HepG2 (cell line): ENCODE data around the gene IST1. TPM values are rescaled to one million over a fixed set of nuclear protein-coding genes. Genes with fewer than 3 reads are reported as not detected.

Source experiments
- CCDC6 ChIP-seq: sonication (generic); formaldehyde crosslinking; IDR thresholded peaks from 2 replicates; pipeline ENCODE4 v1.8.1; 2022; ENCODE audit warnings: mild to moderate bottlenecking, missing genetic modification reagents, moderate library complexity
- REL ChIP-seq: sonication (generic); formaldehyde crosslinking; conservative IDR thresholded peaks from 2 replicates; pipeline ENCODE4 v1.8.0; 2022; ENCODE audit warnings: mild to moderate bottlenecking, missing genetic modification reagents, moderate library complexity
- RORA ChIP-seq: sonication (generic); formaldehyde crosslinking; IDR thresholded peaks from 2 replicates; pipeline ENCODE4 v1.5.0; 2020; ENCODE audit warnings: mild to moderate bottlenecking, missing genetic modification reagents, moderate library complexity
- SIN3B ChIP-seq: fragments of 150-350 bp; IDR thresholded peaks from 2 replicates; pipeline ENCODE4 v1.6.1; 2014; ENCODE audit warnings: low read length
- SRY ChIP-seq: sonication (generic); formaldehyde crosslinking; IDR thresholded peaks from 2 replicates; pipeline ENCODE4 v1.8.0; 2022; ENCODE audit warnings: mild to moderate bottlenecking, missing genetic modification reagents
- TBP ChIP-seq: sonication (generic); formaldehyde crosslinking; IDR thresholded peaks from 2 replicates; pipeline ENCODE4 v1.5.0; 2020; ENCODE audit warnings: missing genetic modification reagents
- ZNF326 ChIP-seq: sonication (generic); formaldehyde crosslinking; IDR thresholded peaks from 2 replicates; pipeline ENCODE4 v1.4.0; 2020; ENCODE audit warnings: missing genetic modification reagents, borderline replicate concordance
- ZNF549 ChIP-seq: sonication (generic); formaldehyde crosslinking; IDR thresholded peaks from 2 replicates; pipeline ENCODE4 v1.5.0; 2020; ENCODE audit warnings: missing genetic modification reagents
- polyA plus RNA-seq, 8 experiments: library from polyadenylated mRNA; depleted of rRNA in 3 of 8; stranded (reverse) in 7 of 8; unstranded in 1 of 8; fragments of >200 nt; fragmentation: Illumina TruSeq in 4 of 8; extraction: Trizol in 4 of 8; gene quantifications; 2 replicates each; pipeline versions ENCODE4 v1.2.1 to v1.2.3, GENCODE V29; 2011 to 2016; ENCODE audit warnings: low read depth in 4 of 8, missing spikeins in 1 of 8, mixed read lengths in 1 of 8; ENCODE audit not compliant: insufficient read depth in 1 of 8
- total RNA-seq, 5 experiments: library from RNA; depleted of rRNA; stranded (reverse); fragments of >200 nt; fragmentation: Illumina TruSeq; extraction: Trizol; gene quantifications; 2 replicates each; pipeline ENCODE4 v1.2.3, GENCODE V29; 2016; ENCODE audit warnings: low read depth in 1 of 5
- TF ChIP-seq, protein P1 (sequence below), 2 experiments: fragments of 450-650 bp in 1 of 2; sonication (generic) in 1 of 2; formaldehyde crosslinking in 1 of 2; IDR thresholded peaks; 2 replicates each; pipeline versions ENCODE4 v1.6.1 to v1.8.0; 2016 to 2022; ENCODE audit warnings: antibody characterized with exemption in 1 of 2, mild to moderate bottlenecking in 1 of 2, missing genetic modification reagents in 1 of 2
- TF ChIP-seq, protein P2 (sequence below): sonication (generic); formaldehyde crosslinking; IDR thresholded peaks from 2 replicates; pipeline ENCODE4 v1.4.0; 2020; ENCODE audit warnings: missing genetic modification reagents
- TF ChIP-seq, protein P3 (sequence below): sonication (generic); formaldehyde crosslinking; IDR thresholded peaks from 2 replicates; pipeline ENCODE4 v1.8.1; 2023; ENCODE audit warnings: mild to moderate bottlenecking, missing genetic modification reagents
- TF ChIP-seq, protein P4 (sequence below): sonication (generic); formaldehyde crosslinking; IDR thresholded peaks from 2 replicates; pipeline ENCODE4 v1.4.0; 2020; ENCODE audit warnings: missing genetic modification reagents
- TF ChIP-seq, protein P5 (sequence below): sonication (generic); formaldehyde crosslinking; IDR thresholded peaks from 2 replicates; pipeline ENCODE4 v1.4.0; 2020; ENCODE audit warnings: missing genetic modification reagents

The IST1 gene
- total and polyA plus RNA-seq, 2 of the 13 experiments (the other 11 are each of a cell fraction or from before 2014, with no cell fraction given), result 346 to 415 TPM

DNA sequence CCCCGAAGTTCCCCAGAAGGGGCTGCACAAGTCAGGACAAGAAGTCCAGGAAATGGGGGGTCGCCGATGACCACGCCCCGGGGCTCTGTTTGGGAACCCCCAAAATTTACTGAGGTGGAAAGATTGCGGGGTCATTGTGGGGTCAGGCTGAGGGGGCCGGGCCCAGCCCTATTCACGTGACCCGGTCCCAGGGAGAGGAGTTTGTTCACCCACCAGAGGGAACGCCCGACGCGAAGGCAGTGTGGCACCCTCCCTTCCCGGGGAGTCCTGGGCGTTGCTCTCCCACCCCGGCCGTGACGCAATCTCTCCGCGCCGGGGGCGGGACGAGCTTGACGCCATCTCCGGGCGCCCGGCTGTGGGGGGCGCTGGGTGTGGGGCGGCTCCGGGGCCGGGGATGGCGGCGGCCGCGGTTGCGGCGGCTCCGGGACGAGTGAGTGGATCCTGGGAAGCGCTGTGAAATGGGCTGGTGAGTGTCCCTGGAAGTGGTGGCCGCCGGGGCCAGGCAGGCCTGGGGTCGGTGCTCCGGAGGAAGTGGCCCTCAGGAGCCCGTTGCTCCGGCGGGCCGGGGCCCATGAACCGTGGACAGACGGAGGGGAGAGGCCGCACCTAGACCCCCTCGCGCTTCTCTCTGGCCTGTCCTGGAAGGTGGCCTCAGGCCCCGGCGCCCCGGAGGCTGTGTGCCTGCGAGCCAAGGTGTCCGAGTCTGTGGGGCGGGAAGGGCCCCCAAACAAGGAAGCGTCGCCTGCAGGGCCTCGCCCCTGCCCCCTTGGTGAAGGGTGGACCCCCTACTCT, 49.5 kb upstream of the IST1 start, which contains the start of gene ATXN1L (continued):
- TF ChIP-seq, protein P1, sequence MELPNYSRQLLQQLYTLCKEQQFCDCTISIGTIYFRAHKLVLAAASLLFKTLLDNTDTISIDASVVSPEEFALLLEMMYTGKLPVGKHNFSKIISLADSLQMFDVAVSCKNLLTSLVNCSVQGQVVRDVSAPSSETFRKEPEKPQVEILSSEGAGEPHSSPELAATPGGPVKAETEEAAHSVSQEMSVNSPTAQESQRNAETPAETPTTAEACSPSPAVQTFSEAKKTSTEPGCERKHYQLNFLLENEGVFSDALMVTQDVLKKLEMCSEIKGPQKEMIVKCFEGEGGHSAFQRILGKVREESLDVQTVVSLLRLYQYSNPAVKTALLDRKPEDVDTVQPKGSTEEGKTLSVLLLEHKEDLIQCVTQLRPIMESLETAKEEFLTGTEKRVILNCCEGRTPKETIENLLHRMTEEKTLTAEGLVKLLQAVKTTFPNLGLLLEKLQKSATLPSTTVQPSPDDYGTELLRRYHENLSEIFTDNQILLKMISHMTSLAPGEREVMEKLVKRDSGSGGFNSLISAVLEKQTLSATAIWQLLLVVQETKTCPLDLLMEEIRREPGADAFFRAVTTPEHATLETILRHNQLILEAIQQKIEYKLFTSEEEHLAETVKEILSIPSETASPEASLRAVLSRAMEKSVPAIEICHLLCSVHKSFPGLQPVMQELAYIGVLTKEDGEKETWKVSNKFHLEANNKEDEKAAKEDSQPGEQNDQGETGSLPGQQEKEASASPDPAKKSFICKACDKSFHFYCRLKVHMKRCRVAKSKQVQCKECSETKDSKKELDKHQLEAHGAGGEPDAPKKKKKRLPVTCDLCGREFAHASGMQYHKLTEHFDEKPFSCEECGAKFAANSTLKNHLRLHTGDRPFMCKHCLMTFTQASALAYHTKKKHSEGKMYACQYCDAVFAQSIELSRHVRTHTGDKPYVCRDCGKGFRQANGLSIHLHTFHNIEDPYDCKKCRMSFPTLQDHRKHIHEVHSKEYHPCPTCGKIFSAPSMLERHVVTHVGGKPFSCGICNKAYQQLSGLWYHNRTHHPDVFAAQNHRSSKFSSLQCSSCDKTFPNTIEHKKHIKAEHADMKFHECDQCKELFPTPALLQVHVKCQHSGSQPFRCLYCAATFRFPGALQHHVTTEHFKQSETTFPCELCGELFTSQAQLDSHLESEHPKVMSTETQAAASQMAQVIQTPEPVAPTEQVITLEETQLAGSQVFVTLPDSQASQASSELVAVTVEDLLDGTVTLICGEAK (IDR thresholded peaks at IDR 0.05), result no peak
- TF ChIP-seq, protein P1 (CRISPR knock-in tag; IDR thresholded peaks at IDR 0.05), result peak; percentile 58
- TF ChIP-seq, protein P2, sequence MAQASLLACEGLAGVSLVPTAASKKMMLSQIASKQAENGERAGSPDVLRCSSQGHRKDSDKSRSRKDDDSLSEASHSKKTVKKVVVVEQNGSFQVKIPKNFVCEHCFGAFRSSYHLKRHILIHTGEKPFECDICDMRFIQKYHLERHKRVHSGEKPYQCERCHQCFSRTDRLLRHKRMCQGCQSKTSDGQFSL (CRISPR knock-in tag), result peak; percentile 99
- TF ChIP-seq RORA (CRISPR knock-in tag) (no peak), TBP (peak; percentile 97), SRY (CRISPR knock-in tag) (peak; percentile 83), ZNF326 (CRISPR knock-in tag) (no peak), CCDC6 (CRISPR knock-in tag) (peak; percentile 78), ZNF549 (CRISPR knock-in tag) (no peak; the same call in 1 of the 2 replicates), SIN3B (peak; percentile 95), REL (CRISPR knock-in tag) (peak; percentile 42; the same call in 1 of the 2 replicates)
- TF ChIP-seq, protein P3, sequence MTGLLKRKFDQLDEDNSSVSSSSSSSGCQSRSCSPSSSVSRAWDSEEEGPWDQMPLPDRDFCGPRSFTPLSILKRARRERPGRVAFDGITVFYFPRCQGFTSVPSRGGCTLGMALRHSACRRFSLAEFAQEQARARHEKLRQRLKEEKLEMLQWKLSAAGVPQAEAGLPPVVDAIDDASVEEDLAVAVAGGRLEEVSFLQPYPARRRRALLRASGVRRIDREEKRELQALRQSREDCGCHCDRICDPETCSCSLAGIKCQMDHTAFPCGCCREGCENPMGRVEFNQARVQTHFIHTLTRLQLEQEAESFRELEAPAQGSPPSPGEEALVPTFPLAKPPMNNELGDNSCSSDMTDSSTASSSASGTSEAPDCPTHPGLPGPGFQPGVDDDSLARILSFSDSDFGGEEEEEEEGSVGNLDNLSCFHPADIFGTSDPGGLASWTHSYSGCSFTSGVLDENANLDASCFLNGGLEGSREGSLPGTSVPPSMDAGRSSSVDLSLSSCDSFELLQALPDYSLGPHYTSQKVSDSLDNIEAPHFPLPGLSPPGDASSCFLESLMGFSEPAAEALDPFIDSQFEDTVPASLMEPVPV (CRISPR knock-in tag), result no peak; the same call in 1 of the 2 replicates
- TF ChIP-seq, protein P4, sequence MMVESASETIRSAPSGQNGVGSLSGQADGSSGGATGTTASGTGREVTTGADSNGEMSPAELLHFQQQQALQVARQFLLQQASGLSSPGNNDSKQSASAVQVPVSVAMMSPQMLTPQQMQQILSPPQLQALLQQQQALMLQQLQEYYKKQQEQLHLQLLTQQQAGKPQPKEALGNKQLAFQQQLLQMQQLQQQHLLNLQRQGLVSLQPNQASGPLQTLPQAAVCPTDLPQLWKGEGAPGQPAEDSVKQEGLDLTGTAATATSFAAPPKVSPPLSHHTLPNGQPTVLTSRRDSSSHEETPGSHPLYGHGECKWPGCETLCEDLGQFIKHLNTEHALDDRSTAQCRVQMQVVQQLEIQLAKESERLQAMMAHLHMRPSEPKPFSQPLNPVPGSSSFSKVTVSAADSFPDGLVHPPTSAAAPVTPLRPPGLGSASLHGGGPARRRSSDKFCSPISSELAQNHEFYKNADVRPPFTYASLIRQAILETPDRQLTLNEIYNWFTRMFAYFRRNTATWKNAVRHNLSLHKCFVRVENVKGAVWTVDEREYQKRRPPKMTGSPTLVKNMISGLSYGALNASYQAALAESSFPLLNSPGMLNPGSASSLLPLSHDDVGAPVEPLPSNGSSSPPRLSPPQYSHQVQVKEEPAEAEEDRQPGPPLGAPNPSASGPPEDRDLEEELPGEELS (CRISPR knock-in tag), result peak; percentile 61; the same call in 1 of the 2 replicates
- TF ChIP-seq, protein P5, sequence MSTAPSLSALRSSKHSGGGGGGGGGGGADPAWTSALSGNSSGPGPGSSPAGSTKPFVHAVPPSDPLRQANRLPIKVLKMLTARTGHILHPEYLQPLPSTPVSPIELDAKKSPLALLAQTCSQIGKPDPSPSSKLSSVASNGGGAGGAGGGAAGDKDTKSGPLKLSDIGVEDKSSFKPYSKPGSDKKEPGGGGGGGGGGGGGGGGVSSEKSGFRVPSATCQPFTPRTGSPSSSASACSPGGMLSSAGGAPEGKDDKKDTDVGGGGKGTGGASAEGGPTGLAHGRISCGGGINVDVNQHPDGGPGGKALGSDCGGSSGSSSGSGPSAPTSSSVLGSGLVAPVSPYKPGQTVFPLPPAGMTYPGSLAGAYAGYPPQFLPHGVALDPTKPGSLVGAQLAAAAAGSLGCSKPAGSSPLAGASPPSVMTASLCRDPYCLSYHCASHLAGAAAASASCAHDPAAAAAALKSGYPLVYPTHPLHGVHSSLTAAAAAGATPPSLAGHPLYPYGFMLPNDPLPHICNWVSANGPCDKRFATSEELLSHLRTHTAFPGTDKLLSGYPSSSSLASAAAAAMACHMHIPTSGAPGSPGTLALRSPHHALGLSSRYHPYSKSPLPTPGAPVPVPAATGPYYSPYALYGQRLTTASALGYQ, result peak; percentile 71; the same call in 1 of the 2 replicates
